HEK293 (cell line): ENCODE results near the gene ZNF483.

Experiments used
- CTCF ChIA-PET: fragments of 350-600 bp; formaldehyde crosslinking; extraction: SDS; loops from one replicate; lab custom pipeline; 2021; ENCODE audit warnings: antibody characterized with exemption; lab: Yijun Ruan, JAX
- POLR2A ChIA-PET: fragments of 300-600 bp; formaldehyde crosslinking; extraction: SDS; loops from one replicate; lab custom pipeline; 2020; ENCODE audit warnings: antibody characterized with exemption, inconsistent platforms; lab: Yijun Ruan, JAX
- H3K27ac ChIP-seq: fragments of 200-500 bp; sonication (Bioruptor generic); 2 replicates; pipeline ENCODE4 v1.5.1; 2014; ENCODE audit warnings: low read depth, low read length, control low read depth, inconsistent platforms; ENCODE audit errors: extremely low read depth
- H3K36me3 ChIP-seq, 2 experiments: fragments of 200-500 bp in 1 of 2; sonication (Bioruptor generic) in 1 of 2; 1 replicate in 1 of 2; 2 replicates in 1 of 2; pipeline ENCODE4 v1.5.1; 2014 to 2017; ENCODE audit warnings: inconsistent platforms in 2 of 2, low read length in 2 of 2; ENCODE audit not compliant: control insufficient read depth in 2 of 2, insufficient read depth in 1 of 2
- H3K4me1 ChIP-seq: fragments of 200-500 bp; sonication (Bioruptor generic); 2 replicates; pipeline ENCODE4 v1.5.1; 2014; ENCODE audit warnings: mild to moderate bottlenecking, low read length, inconsistent platforms; ENCODE audit not compliant: control insufficient read depth, insufficient read depth
- H3K4me3 ChIP-seq: 2 replicates; pipeline ENCODE4 v1.5.1; 2011; ENCODE audit warnings: low read depth, mild to moderate bottlenecking, control low read depth, low read length, moderate library complexity
- H3K9me3 ChIP-seq: fragments of 200-500 bp; sonication (Bioruptor generic); 2 replicates; pipeline ENCODE4 v1.5.1; 2014; ENCODE audit warnings: low read depth, low read length, inconsistent platforms; ENCODE audit not compliant: control insufficient read depth, insufficient read depth
- CTCF ChIP-seq: fragments of 450-650 bp; formaldehyde crosslinking; IDR thresholded peaks from 2 replicates; pipeline ENCODE4 v1.5.1; 2016; ENCODE audit warnings: missing biosample characterization, missing genetic modification characterization
- KLF1 ChIP-seq: fragments of 450-650 bp; formaldehyde crosslinking; IDR thresholded peaks from 2 replicates; pipeline ENCODE4 v1.5.1; 2016; ENCODE audit warnings: missing biosample characterization, missing genetic modification characterization
- KLF10 ChIP-seq: fragments of 450-650 bp; IDR thresholded peaks from 2 replicates; pipeline ENCODE4 v1.5.1; 2018; ENCODE audit warnings: missing biosample characterization, mild to moderate bottlenecking, missing genetic modification characterization
- MZF1 ChIP-seq: fragments of 450-650 bp; formaldehyde crosslinking; IDR thresholded peaks from 2 replicates; pipeline ENCODE4 v1.5.1; 2017; ENCODE audit warnings: missing biosample characterization, missing genetic modification characterization, borderline replicate concordance
- REPIN1 ChIP-seq: fragments of 450-650 bp; formaldehyde crosslinking; IDR thresholded peaks from 2 replicates; pipeline ENCODE4 v1.5.1; 2017; ENCODE audit warnings: missing biosample characterization, missing genetic modification characterization, low read depth
- YY1 ChIP-seq: fragments of 450-650 bp; formaldehyde crosslinking; IDR thresholded peaks from 2 replicates; pipeline ENCODE4 v1.5.1; 2018; ENCODE audit warnings: missing biosample characterization, missing genetic modification characterization
- ZBTB10 ChIP-seq: fragments of 450-650 bp; formaldehyde crosslinking; IDR thresholded peaks from 2 replicates; pipeline ENCODE4 v1.5.1; 2016; ENCODE audit warnings: missing biosample characterization, missing genetic modification characterization
- ZFP37 ChIP-seq: fragments of 450-650 bp; formaldehyde crosslinking; IDR thresholded peaks from 2 replicates; pipeline ENCODE4 v1.5.1; 2016; ENCODE audit warnings: missing biosample characterization, missing genetic modification characterization
- ZNF10 ChIP-seq: fragments of 450-650 bp; formaldehyde crosslinking; IDR thresholded peaks from 2 replicates; pipeline ENCODE4 v1.5.1; 2017; ENCODE audit warnings: missing biosample characterization, missing genetic modification characterization
- ZNF121 ChIP-seq: fragments of 450-650 bp; formaldehyde crosslinking; IDR thresholded peaks from 2 replicates; pipeline ENCODE4 v1.5.1; 2016; ENCODE audit warnings: missing biosample characterization, missing genetic modification characterization
- ZNF140 ChIP-seq: fragments of 450-650 bp; formaldehyde crosslinking; IDR thresholded peaks from 2 replicates; pipeline ENCODE4 v1.5.1; 2016; ENCODE audit warnings: missing biosample characterization, missing genetic modification characterization
- ZNF184 ChIP-seq: fragments of 450-650 bp; IDR thresholded peaks from 2 replicates; pipeline ENCODE4 v1.5.1; 2018; ENCODE audit warnings: missing biosample characterization, mild to moderate bottlenecking, missing genetic modification characterization
- ZNF24 ChIP-seq: fragments of 450-650 bp; formaldehyde crosslinking; IDR thresholded peaks from 2 replicates; pipeline ENCODE4 v1.5.1; 2016; ENCODE audit warnings: missing biosample characterization, missing genetic modification characterization
- ZNF391 ChIP-seq: fragments of 450-650 bp; formaldehyde crosslinking; IDR thresholded peaks from 2 replicates; pipeline ENCODE4 v1.5.1; 2016; ENCODE audit warnings: low read depth, missing biosample characterization, missing genetic modification characterization, borderline replicate concordance
- ZNF423 ChIP-seq: fragments of 450-650 bp; formaldehyde crosslinking; IDR thresholded peaks from 2 replicates; pipeline ENCODE4 v1.5.1; 2016; ENCODE audit warnings: missing biosample characterization, missing genetic modification characterization
- ZNF514 ChIP-seq: fragments of 450-650 bp; formaldehyde crosslinking; IDR thresholded peaks from 2 replicates; pipeline ENCODE4 v1.5.1; 2016; ENCODE audit warnings: missing biosample characterization, missing genetic modification characterization
- ZNF529 ChIP-seq: fragments of 450-650 bp; formaldehyde crosslinking; IDR thresholded peaks from 2 replicates; pipeline ENCODE4 v1.5.1; 2017; ENCODE audit warnings: missing genetic modification characterization, missing biosample characterization; ENCODE audit not compliant: insufficient replicate concordance
- ZNF600 ChIP-seq: fragments of 450-650 bp; formaldehyde crosslinking; IDR thresholded peaks from 2 replicates; pipeline ENCODE4 v1.5.1; 2016; ENCODE audit warnings: missing biosample characterization, missing genetic modification characterization
- ZNF623 ChIP-seq: fragments of 450-650 bp; formaldehyde crosslinking; IDR thresholded peaks from 2 replicates; pipeline ENCODE4 v1.5.1; 2016; ENCODE audit warnings: missing biosample characterization, missing genetic modification characterization
- ZNF626 ChIP-seq: fragments of 450-650 bp; sonication (Bioruptor Pico); formaldehyde crosslinking; IDR thresholded peaks from 2 replicates; pipeline ENCODE4 v1.5.1; 2018; ENCODE audit warnings: missing biosample characterization, missing genetic modification characterization, inconsistent platforms
- ZNF660 ChIP-seq: fragments of 450-650 bp; IDR thresholded peaks from 2 replicates; pipeline ENCODE4 v1.5.1; 2018; ENCODE audit warnings: missing biosample characterization, mild to moderate bottlenecking, missing genetic modification characterization
- ZNF692 ChIP-seq: fragments of 450-650 bp; formaldehyde crosslinking; IDR thresholded peaks from 2 replicates; pipeline ENCODE4 v1.5.1; 2016; ENCODE audit warnings: missing biosample characterization, missing genetic modification characterization
- ZSCAN5A ChIP-seq: fragments of 450-650 bp; formaldehyde crosslinking; IDR thresholded peaks from 2 replicates; pipeline ENCODE4 v1.5.1; 2016; ENCODE audit warnings: missing biosample characterization, missing genetic modification characterization

The ZNF483 gene

GRCh38 chr9:111475195-111475594, 49.8 kb upstream of the ZNF483 start:
- TF ChIP-seq ZNF660 (tag by site-specific recombination), result no peak
- TF ChIP-seq MZF1 (tag by site-specific recombination), result no peak
- TF ChIP-seq ZNF423 (tag by site-specific recombination), result no peak
- no peak for TF ChIP-seq KLF10 (tag by site-specific recombination)
- TF ChIP-seq ZNF529 (tag by site-specific recombination), result no peak
- TF ChIP-seq CTCF (tag by site-specific recombination), result no peak
- no peak for TF ChIP-seq ZNF626 (tag by site-specific recombination)
- TF ChIP-seq ZNF623 (tag by site-specific recombination), result no peak
- Histone ChIP-seq H3K36me3 (no peaks in the 10 kb centered on the region; a peak in 1 of 3 replicates), H3K27ac (no peak overlapping the region), H3K9me3 (no peaks in the 10 kb centered on the region), H3K4me3 (no peak overlapping the region), H3K4me1 (no peaks in the 10 kb centered on the region)
- POLR2A ChIA-PET, result interaction anchor here (0.6 kb wide), 1 partner anchor 11 kb away, joined by 4 read pairs; no protein-coding TSS in a partner anchor
- CTCF ChIA-PET, result interaction anchor here (0.6 to 1.2 kb wide), 3 partner anchors 9 to 48 kb away, joined by 3 to 6 read pairs (median 4); no protein-coding TSS in a partner anchor

- no peaks in the 10 kb centered on the region; a peak in 1 of 3 replicates for H3K36me3 ChIP-seq
- CTCF ChIA-PET, result no interaction called here
- no peaks in the 10 kb centered on the region for H3K9me3 ChIP-seq
- no peak overlapping the region for H3K4me3 ChIP-seq
- no peaks in the 10 kb centered on the region for H3K4me1 ChIP-seq
- POLR2A ChIA-PET, result no interaction called here
- TF ChIP-seq ZNF10 (tag by site-specific recombination) (no peak), ZNF121 (tag by site-specific recombination) (no peak), ZNF140 (tag by site-specific recombination) (no peak), REPIN1 (no peak), KLF1 (tag by site-specific recombination) (no peak), ZNF184 (tag by site-specific recombination) (no peak), ZFP37 (tag by site-specific recombination) (no peak), ZSCAN5A (no peak), ZNF692 (tag by site-specific recombination) (no peak)
- H3K27ac ChIP-seq, result no peak overlapping the region
Observed at GRCh38 chr9:111477677-111478076, 47.3 kb upstream of the ZNF483 start.

GRCh38 chr9:111481885-111482636, 42.9 kb upstream of the ZNF483 start:
- H3K36me3 ChIP-seq, result no peaks in the 10 kb centered on the region; a peak in 1 of 3 replicates
- ChIA-PET POLR2A (interaction anchor here (0.5 to 2.4 kb wide), 3 partner anchors 43 to 149 kb away, joined by 3 to 12 read pairs (median 3); partner anchors contain the start of genes DNAJC25 and ZNF483), CTCF (interaction anchor here (0.6 kb wide), 1 partner anchor 91 kb away, joined by 3 read pairs; no protein-coding TSS in a partner anchor)
- no peaks in the 10 kb centered on the region for H3K4me1 ChIP-seq
- H3K27ac ChIP-seq, result peak overlapping the region; percentile 97
- peak overlapping the region; percentile 86 for H3K4me3 ChIP-seq
- H3K9me3 ChIP-seq, result no peaks in the 10 kb centered on the region
- no peak for TF ChIP-seq ZNF514 (tag by site-specific recombination)
- TF ChIP-seq ZNF24 (tag by site-specific recombination), result 0 out of 2 replicates have a peak, but pooled peaks have one; percentile 20
- peak; percentile 91 for TF ChIP-seq ZNF600 (tag by site-specific recombination)
- no peak for TF ChIP-seq ZNF391 (tag by site-specific recombination)
- TF ChIP-seq ZBTB10 (tag by site-specific recombination), result no peak
- no peak for TF ChIP-seq YY1 (tag by site-specific recombination)
